Measurements from ENCODE around the gene SLC22A7.
A peak's percentile ranks its signal among the peaks of the same experiment; 100 is the strongest.

SLC22A7 gene

GRCh38 chr6:43267619-43268354 is 30.3 kb upstream of the SLC22A7 start:
- DNase-seq = no peak

GRCh38 chr6:43268355-43268700 is 29.7 kb upstream of the SLC22A7 start:
- DNase-seq = peak; percentile 35

GRCh38 chr6:43268782-43269272 is 29.2 kb upstream of the SLC22A7 start:
- peak; percentile 21 for DNase-seq

- peak; percentile 34 for DNase-seq
Observed at GRCh38 chr6:43269273-43270007, 28.6 kb upstream of the SLC22A7 start.

- DNase-seq = no peak
Observed at GRCh38 chr6:43271103-43271815, 26.8 kb upstream of the SLC22A7 start.

- DNase-seq = no peak
Observed at GRCh38 chr6:43271944-43272343, 26.1 kb upstream of the SLC22A7 start.

GRCh38 chr6:43273707-43274106 is 24.4 kb upstream of the SLC22A7 start:
- no peak for DNase-seq

- DNase-seq = peak; percentile 18
Observed at GRCh38 chr6:43274127-43274915, 23.7 kb upstream of the SLC22A7 start.

GRCh38 chr6:43274916-43275597 is 23.0 kb upstream of the SLC22A7 start:
- peak; percentile 28 for DNase-seq

GRCh38 chr6:43275801-43276576 is 22.1 kb upstream of the SLC22A7 start:
- no peak for DNase-seq

GRCh38 chr6:43276577-43277305 is 21.3 kb upstream of the SLC22A7 start:
- DNase-seq = no peak

GRCh38 chr6:43277306-43277642 is 20.8 kb upstream of the SLC22A7 start:
- no peak for DNase-seq

GRCh38 chr6:43277643-43278523 is 20.2 kb upstream of the SLC22A7 start:
- DNase-seq = no peak

GRCh38 chr6:43278524-43279078 is 19.5 kb upstream of the SLC22A7 start:
- DNase-seq = no peak

- DNase-seq = no peak
Observed at GRCh38 chr6:43280234-43280633, 17.8 kb upstream of the SLC22A7 start.

GRCh38 chr6:43282060-43282459 is 16.0 kb upstream of the SLC22A7 start:
- no peak for DNase-seq

- DNase-seq = no peak
Observed at GRCh38 chr6:43282636-43283513, 15.2 kb upstream of the SLC22A7 start.

GRCh38 chr6:43283514-43283901 is 14.6 kb upstream of the SLC22A7 start:
- no peak for DNase-seq

Measured in left hindlimb (tissue), 1 donor.